ENCODE data around the gene OR2C3. TPM values are rescaled to one million over a fixed set of nuclear protein-coding genes. Genes with fewer than 3 reads are reported as not detected.
"Not testable (repeated sequence)": the region's sequence is repeated elsewhere in the genome, so short reads cannot be mapped to it uniquely, and the experiment has no call there.

Gene OR2C3
- total and polyA plus RNA-seq, 7 experiments from 2014 or later, result 0.05 TPM; not detected in 6

DNA sequence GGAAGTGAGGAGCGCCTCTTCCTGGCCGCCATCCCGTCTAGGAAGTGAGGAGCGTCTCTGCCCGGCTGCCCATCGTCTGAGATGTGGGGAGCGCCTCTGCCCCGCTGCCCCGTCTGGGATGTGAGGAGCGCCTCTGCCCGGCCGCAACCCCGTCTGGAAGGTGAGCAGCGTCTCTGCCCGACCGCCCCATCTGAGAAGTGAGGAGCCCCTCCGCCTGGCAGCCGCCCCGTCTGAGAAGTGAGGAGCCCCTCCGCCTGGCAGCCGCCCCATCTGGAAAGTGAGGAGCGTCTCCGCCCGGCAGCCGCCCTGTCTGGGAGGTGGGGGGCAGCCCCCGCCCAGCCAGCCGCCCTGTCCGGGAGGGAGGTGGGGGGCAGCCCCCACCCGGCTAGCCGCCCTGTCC lies 14.4 kb downstream of the OR2C3 start:
- POLR2A ChIA-PET; H3K4me1 Mint-ChIP-seq; H3K27ac Mint-ChIP-seq; H3K4me3 ChIP-seq (ENCODE audit: low read length); H3K9me3 ChIP-seq (ENCODE audit: control insufficient read depth in 2 of 3, low read length in 3 of 3); H3K27me3 ChIP-seq (ENCODE audit: control insufficient read depth in 2 of 2, insufficient read depth in 2 of 2, low read length in 2 of 2); H3K36me3 Mint-ChIP-seq; H3K36me3 ChIP-seq (ENCODE audit: control insufficient read depth in 2 of 3, insufficient read depth in 3 of 3, low read length in 3 of 3); intact Hi-C loops (cut with micrococcal nuclease); H3K27ac ChIP-seq (ENCODE audit: low read depth, low read length); DNase-seq; ATAC-seq; H3K4me3 Mint-ChIP-seq; H3K4me1 ChIP-seq (ENCODE audit: control insufficient read depth in 2 of 2, insufficient read depth in 2 of 2, low read length in 2 of 2); CTCF ChIA-PET: not testable (repeated sequence)
- H3K9me3 Mint-ChIP-seq, result peaks cover 0 to 17% (median 5%) of the 10 kb centered on the region in 11 donors
- H3K27me3 Mint-ChIP-seq, result peaks cover 3 to 48% (median 26%) of the 10 kb centered on the region in 5 donors

DNA sequence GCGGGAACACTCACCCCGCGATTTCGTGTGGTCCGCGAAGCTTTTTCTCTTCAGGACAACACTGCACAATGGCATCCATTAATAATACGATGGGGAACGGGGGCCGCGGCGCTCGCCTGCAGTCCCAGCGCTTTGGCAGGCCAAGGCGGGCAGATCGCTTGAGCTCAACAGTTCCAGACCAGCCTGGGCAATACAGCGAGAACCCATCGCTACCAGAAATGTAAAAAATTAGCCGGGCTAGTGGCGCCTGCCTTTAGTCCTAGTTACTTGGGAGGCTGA lies 17.7 kb downstream of the OR2C3 start:
- POLR2A ChIA-PET, result no interaction called here
- no peaks in the 10 kb centered on the region for H3K9me3 ChIP-seq (ENCODE audit: control insufficient read depth in 2 of 3, low read length in 3 of 3)
- H3K27ac Mint-ChIP-seq, result no peak overlapping the region
- H3K36me3 ChIP-seq (ENCODE audit: control insufficient read depth in 2 of 3, insufficient read depth in 3 of 3, low read length in 3 of 3), result no peaks in the 10 kb centered on the region
- no peaks in the 10 kb centered on the region for H3K4me1 ChIP-seq (ENCODE audit: control insufficient read depth in 2 of 2, insufficient read depth in 2 of 2, low read length in 2 of 2)
- no peak for ATAC-seq
- no peak overlapping the region for H3K4me3 ChIP-seq (ENCODE audit: low read length)
- peak overlapping the region in 3 of 10 donors; percentile 47 to 53 (median 53) for H3K4me3 Mint-ChIP-seq
- peaks cover 0 to 7% (median 0%) of the 10 kb centered on the region in 5 donors for H3K36me3 Mint-ChIP-seq
- no peak for DNase-seq
- no peaks in the 10 kb centered on the region for H3K4me1 Mint-ChIP-seq
- intact Hi-C loops (cut with micrococcal nuclease), result no loop called here
- H3K9me3 Mint-ChIP-seq, result peaks cover 0 to 20% (median 5%) of the 10 kb centered on the region in 11 donors
- H3K27me3 Mint-ChIP-seq, result peaks cover 3 to 37% (median 17%) of the 10 kb centered on the region in 5 donors
- H3K27ac ChIP-seq (ENCODE audit: low read depth, low read length), result no peak overlapping the region
- CTCF ChIA-PET, result no interaction called here
- no peaks in the 10 kb centered on the region for H3K27me3 ChIP-seq (ENCODE audit: control insufficient read depth in 2 of 2, insufficient read depth in 2 of 2, low read length in 2 of 2)

DNA sequence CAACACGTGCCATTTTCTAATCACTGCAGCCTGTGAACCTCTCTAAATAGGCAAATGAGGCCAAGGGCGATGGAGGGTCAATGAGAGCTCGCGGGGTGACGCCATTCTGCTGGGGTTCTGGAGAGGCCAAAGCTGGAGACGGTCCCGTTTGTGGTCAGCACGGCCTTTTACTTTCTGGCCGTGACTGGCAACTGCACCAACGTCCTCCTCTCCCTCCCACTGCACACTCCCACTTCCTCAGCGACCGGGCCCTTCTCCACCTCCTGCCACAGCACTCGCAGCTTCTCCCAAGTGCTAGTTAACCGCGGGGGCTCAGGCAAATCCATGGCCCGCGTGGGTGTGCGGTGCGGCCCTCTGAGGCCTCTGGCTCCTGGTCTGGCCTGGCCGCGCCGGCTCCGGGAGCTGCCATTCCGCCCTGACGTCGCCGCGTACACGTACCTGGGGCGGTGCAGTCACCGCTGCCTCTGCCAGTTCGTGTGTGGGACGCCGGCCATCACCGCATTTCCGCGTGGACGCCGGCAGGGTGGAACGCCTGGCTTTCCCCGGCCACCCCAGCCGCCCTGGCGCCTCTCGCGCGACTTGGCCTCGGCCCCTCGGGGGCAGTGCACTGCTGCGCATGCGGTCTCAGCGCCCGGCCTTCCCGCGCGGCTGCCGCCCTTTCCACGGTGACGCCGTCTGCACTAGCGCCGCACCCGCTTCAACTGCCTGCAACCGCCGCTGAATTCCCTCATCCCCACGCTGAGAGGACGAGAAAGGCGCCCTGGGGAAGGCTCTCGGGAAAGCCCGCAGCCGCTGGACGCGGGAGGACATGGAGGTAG lies 18.2 kb downstream of the OR2C3 start:
- Histone ChIP-seq H3K9me3 (ENCODE audit: control insufficient read depth in 2 of 3, low read length in 3 of 3) (no peaks in the 10 kb centered on the region), H3K27ac (ENCODE audit: low read depth, low read length) (no peak overlapping the region), H3K27me3 (ENCODE audit: control insufficient read depth in 2 of 2, insufficient read depth in 2 of 2, low read length in 2 of 2) (no peaks in the 10 kb centered on the region), H3K36me3 (ENCODE audit: control insufficient read depth in 2 of 3, insufficient read depth in 3 of 3, low read length in 3 of 3) (no peaks in the 10 kb centered on the region), H3K4me3 (ENCODE audit: low read length) (no peak overlapping the region), H3K4me1 (ENCODE audit: control insufficient read depth in 2 of 2, insufficient read depth in 2 of 2, low read length in 2 of 2) (no peaks in the 10 kb centered on the region)
- Mint-ChIP-seq H3K27me3 (peaks cover under 1 to 35% (median 17%) of the 10 kb centered on the region in 5 donors), H3K36me3 (peaks cover 0 to 7% (median 0%) of the 10 kb centered on the region in 5 donors), H3K9me3 (peaks cover 0 to 17% (median 5%) of the 10 kb centered on the region in 11 donors), H3K27ac (no peak overlapping the region), H3K4me1 (no peaks in the 10 kb centered on the region), H3K4me3 (peak overlapping the region in 6 of 10 donors; percentile 12 to 68 (median 50))
- POLR2A ChIA-PET, result no interaction called here
- CTCF ChIA-PET, result no interaction called here
- intact Hi-C loops (cut with micrococcal nuclease), result no loop called here
- DNase-seq, result peak in 2 of 9 donors; percentile 1
- peak; percentile 27 for ATAC-seq

DNA sequence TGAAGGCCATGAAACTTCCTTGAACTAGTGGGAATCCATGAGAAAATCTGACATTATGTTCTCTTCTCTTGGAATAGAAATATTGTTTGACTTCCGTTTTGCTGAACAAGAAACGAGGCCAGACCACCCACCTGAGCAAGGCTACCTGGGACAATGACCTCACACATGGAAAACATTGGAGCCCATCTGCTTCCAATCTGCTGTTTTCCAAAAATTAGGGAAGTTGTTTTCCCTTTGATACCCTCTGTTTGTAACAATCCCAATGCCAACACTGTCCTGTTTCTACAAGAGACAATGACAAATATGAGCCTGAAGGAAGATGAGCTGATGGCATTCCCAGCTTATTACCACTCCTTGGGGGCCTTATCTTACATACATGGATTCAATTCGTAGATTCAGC lies 29.4 kb downstream of the OR2C3 start:
- intact Hi-C loops (cut with micrococcal nuclease), result no loop called here
- ATAC-seq, result no peak
- no peaks in the 10 kb centered on the region for H3K36me3 Mint-ChIP-seq
- POLR2A ChIA-PET, result no interaction called here
- H3K4me3 Mint-ChIP-seq, result no peak overlapping the region
- Histone ChIP-seq H3K27ac (ENCODE audit: low read depth, low read length) (no peak overlapping the region), H3K27me3 (ENCODE audit: control insufficient read depth in 2 of 2, insufficient read depth in 2 of 2, low read length in 2 of 2) (no peaks in the 10 kb centered on the region), H3K4me1 (ENCODE audit: control insufficient read depth in 2 of 2, insufficient read depth in 2 of 2, low read length in 2 of 2) (no peaks in the 10 kb centered on the region), H3K4me3 (ENCODE audit: low read length) (no peak overlapping the region), H3K36me3 (ENCODE audit: control insufficient read depth in 2 of 3, insufficient read depth in 3 of 3, low read length in 3 of 3) (no peaks in the 10 kb centered on the region), H3K9me3 (ENCODE audit: control insufficient read depth in 2 of 3, low read length in 3 of 3) (no peaks in the 10 kb centered on the region)
- H3K9me3 Mint-ChIP-seq, result peaks cover 0 to under 1% (median 0%) of the 10 kb centered on the region in 11 donors
- H3K4me1 Mint-ChIP-seq, result no peaks in the 10 kb centered on the region
- no peak for DNase-seq
- CTCF ChIA-PET, result interaction anchor here (0.9 kb wide), 1 partner anchor 17 kb away, joined by 3 read pairs; no protein-coding TSS in a partner anchor
- H3K27me3 Mint-ChIP-seq, result peaks cover 0 to 6% (median 4%) of the 10 kb centered on the region in 5 donors
- H3K27ac Mint-ChIP-seq, result no peak overlapping the region

DNA sequence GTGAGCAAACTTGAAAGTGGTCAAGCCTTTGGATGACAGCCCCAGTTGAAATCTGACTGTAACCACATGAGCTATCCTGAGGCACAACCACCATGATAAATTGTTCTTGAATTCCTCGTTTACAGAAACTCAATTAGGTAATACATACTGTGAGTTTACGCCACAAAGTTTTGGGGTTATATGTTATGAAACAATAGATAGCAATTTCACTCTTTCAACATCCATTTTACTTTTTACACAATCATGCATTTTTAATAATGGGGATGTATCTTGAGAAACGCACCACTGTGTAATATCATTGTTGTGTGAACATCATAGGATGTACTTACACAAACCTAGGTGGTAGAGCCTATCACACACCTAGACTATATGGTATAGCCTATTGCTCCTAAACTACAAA lies 35.4 kb downstream of the OR2C3 start:
- Mint-ChIP-seq H3K4me1 (no peaks in the 10 kb centered on the region), H3K9me3 (no peaks in the 10 kb centered on the region), H3K36me3 (no peaks in the 10 kb centered on the region), H3K27ac (no peak overlapping the region), H3K27me3 (peaks cover 4 to 20% (median 10%) of the 10 kb centered on the region in 5 donors), H3K4me3 (no peak overlapping the region)
- DNase-seq (no peak), ATAC-seq (peak; percentile 82)
- H3K27me3 ChIP-seq (ENCODE audit: control insufficient read depth in 2 of 2, insufficient read depth in 2 of 2, low read length in 2 of 2), result no peaks in the 10 kb centered on the region
- no peaks in the 10 kb centered on the region for H3K4me1 ChIP-seq (ENCODE audit: control insufficient read depth in 2 of 2, insufficient read depth in 2 of 2, low read length in 2 of 2)
- POLR2A ChIA-PET, result no interaction called here
- CTCF ChIA-PET, result no interaction called here
- H3K9me3 ChIP-seq (ENCODE audit: control insufficient read depth in 2 of 3, low read length in 3 of 3), result no peaks in the 10 kb centered on the region
- intact Hi-C loops (cut with micrococcal nuclease), result no loop called here
- no peaks in the 10 kb centered on the region for H3K36me3 ChIP-seq (ENCODE audit: control insufficient read depth in 2 of 3, insufficient read depth in 3 of 3, low read length in 3 of 3)
- no peak overlapping the region for H3K27ac ChIP-seq (ENCODE audit: low read depth, low read length)
- no peak overlapping the region for H3K4me3 ChIP-seq (ENCODE audit: low read length)

DNA sequence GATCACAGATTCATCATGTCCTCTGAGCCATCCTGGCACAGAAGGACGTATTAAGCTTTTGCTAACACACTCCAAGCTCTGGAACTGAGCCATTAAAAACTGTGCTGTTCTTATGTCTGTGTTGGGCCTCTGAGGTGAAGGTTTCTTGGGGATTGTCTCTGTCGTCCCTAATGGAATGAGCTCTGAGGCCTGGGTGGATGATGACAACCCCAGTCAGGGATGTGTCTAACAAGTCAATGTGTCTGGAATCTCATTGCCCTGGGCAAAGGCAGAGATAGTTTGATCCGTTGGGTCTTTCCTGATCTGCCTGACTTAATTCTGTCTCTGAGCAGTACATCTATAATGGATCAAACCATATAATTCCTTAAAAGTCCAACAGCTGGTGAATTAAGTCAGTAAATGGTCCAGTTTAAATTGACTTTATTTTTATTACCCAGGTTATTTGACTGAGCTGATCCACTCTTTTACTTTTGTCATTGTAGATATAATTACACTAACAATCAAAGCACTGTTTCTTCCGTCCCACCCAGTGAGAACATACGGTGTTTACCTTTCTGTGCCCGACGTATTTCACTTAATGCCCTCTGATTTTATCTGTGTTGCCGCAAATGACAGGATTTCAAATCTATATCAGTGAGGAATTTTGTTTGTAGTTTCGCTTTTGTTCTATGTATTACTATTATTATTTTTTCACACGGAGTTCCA lies 39.5 kb downstream of the OR2C3 start:
- no peaks in the 10 kb centered on the region for H3K27me3 ChIP-seq (ENCODE audit: control insufficient read depth in 2 of 2, insufficient read depth in 2 of 2, low read length in 2 of 2)
- ChIA-PET CTCF (interaction anchor here (1.3 kb wide), 1 partner anchor 9 kb away, joined by 4 read pairs; no protein-coding TSS in a partner anchor), POLR2A (no interaction called here)
- Mint-ChIP-seq H3K36me3 (no peaks in the 10 kb centered on the region), H3K4me1 (peaks cover 0 to 3% (median 0%) of the 10 kb centered on the region in 7 donors), H3K27me3 (peaks cover 7 to 35% (median 21%) of the 10 kb centered on the region in 5 donors), H3K27ac (no peak overlapping the region), H3K4me3 (no peak overlapping the region), H3K9me3 (peaks cover 0 to 3% (median 0%) of the 10 kb centered on the region in 11 donors)
- H3K9me3 ChIP-seq (ENCODE audit: control insufficient read depth in 2 of 3, low read length in 3 of 3), result no peaks in the 10 kb centered on the region
- no peak overlapping the region for H3K27ac ChIP-seq (ENCODE audit: low read depth, low read length)
- intact Hi-C loops (cut with micrococcal nuclease), result no loop called here
- H3K4me3 ChIP-seq (ENCODE audit: low read length), result no peak overlapping the region
- H3K4me1 ChIP-seq (ENCODE audit: control insufficient read depth in 2 of 2, insufficient read depth in 2 of 2, low read length in 2 of 2), result no peaks in the 10 kb centered on the region
- no peak for ATAC-seq
- no peak for DNase-seq
- H3K36me3 ChIP-seq (ENCODE audit: control insufficient read depth in 2 of 3, insufficient read depth in 3 of 3, low read length in 3 of 3), result no peaks in the 10 kb centered on the region
